Prostate gland (tissue), 2 donors: ENCODE results near the gene MEF2D.

Experiments
- CTCF ChIP-seq, 4 experiments: fragments of 200-600 bp in 2 of 4; fragments of 450-650 bp in 2 of 4; sonication (generic) in 2 of 4; IDR thresholded peaks; 1 replicate in 3 of 4; 2 replicates in 1 of 4; pipeline ENCODE4 v1.5.1; 2016 to 2019; ENCODE audit warnings: antibody characterized with exemption in 4 of 4, mild to moderate bottlenecking in 2 of 4, moderate library complexity in 2 of 4
- POLR2A ChIP-seq: fragments of 450-650 bp; IDR thresholded peaks from one replicate; pipeline ENCODE4 v1.6.1; 2016; ENCODE audit warnings: antibody characterized with exemption, mild to moderate bottlenecking
- POLR2AphosphoS5 ChIP-seq: sonication (generic); formaldehyde crosslinking; IDR thresholded peaks from one replicate; pipeline ENCODE4 v1.6.1; 2017; ENCODE audit warnings: antibody characterized with exemption

GRCh38 chr1:156423422-156424352, 76.9 kb downstream of the MEF2D start:
- TF ChIP-seq CTCF (IDR thresholded peaks at IDR 0.05) (no peak), POLR2AphosphoS5 (no peak), POLR2A (no peak)
